HS-27A (cell line): Measurements from ENCODE around the gene AMER2.

ENCODE experiments used
- DNase-seq: peaks from one replicate; pipeline ENCODE4 v3.0.0-alpha.2; 2012; ENCODE audit warnings: low read depth, missing footprints

The AMER2 gene

GRCh38 chr13:25171517-25172302 is at the start of gene AMER2:
AMER2 (minus strand) TSS chr13:25172288; CDS start chr13:25171619, 669 bp downstream.
- DNase-seq: no peak

- DNase-seq: no peak
Observed at GRCh38 chr13:25218019-25218418, 45.9 kb upstream of the AMER2 start.

- DNase-seq: no peak
Observed at GRCh38 chr13:25217023-25217885, 45.2 kb upstream of the AMER2 start.

- DNase-seq: no peak
Observed at GRCh38 chr13:25215253-25215575, 43.1 kb upstream of the AMER2 start.

GRCh38 chr13:25214491-25215252 is 42.6 kb upstream of the AMER2 start:
- DNase-seq: no peak

- DNase-seq: no peak
Observed at GRCh38 chr13:25213715-25214114, 41.6 kb upstream of the AMER2 start.

GRCh38 chr13:25210842-25211569 is 38.9 kb upstream of the AMER2 start:
- no peak for DNase-seq

GRCh38 chr13:25207291-25207810 is 35.3 kb upstream of the AMER2 start:
- no peak for DNase-seq

GRCh38 chr13:25204863-25205262 is 32.8 kb upstream of the AMER2 start:
- no peak for DNase-seq

- DNase-seq: no peak
Observed at GRCh38 chr13:25203127-25203740, 31.1 kb upstream of the AMER2 start.

- DNase-seq: no peak
Observed at GRCh38 chr13:25200783-25201182, 28.7 kb upstream of the AMER2 start.

- no peak for DNase-seq
Observed at GRCh38 chr13:25198647-25199046, 26.6 kb upstream of the AMER2 start.

- DNase-seq: no peak
Observed at GRCh38 chr13:25196971-25197370, 24.9 kb upstream of the AMER2 start.

GRCh38 chr13:25192936-25193335 is 20.8 kb upstream of the AMER2 start:
- DNase-seq: no peak

- DNase-seq: no peak
Observed at GRCh38 chr13:25192489-25192888, 20.4 kb upstream of the AMER2 start.

GRCh38 chr13:25192052-25192451 is 20.0 kb upstream of the AMER2 start:
- no peak for DNase-seq

- no peak for DNase-seq
Observed at GRCh38 chr13:25190771-25191170, 18.7 kb upstream of the AMER2 start.

GRCh38 chr13:25190256-25190655 is 18.2 kb upstream of the AMER2 start:
- no peak for DNase-seq

GRCh38 chr13:25187596-25187995 is 15.5 kb upstream of the AMER2 start:
- DNase-seq: no peak

GRCh38 chr13:25186187-25186586 is 14.1 kb upstream of the AMER2 start:
- DNase-seq: no peak

GRCh38 chr13:25181597-25181996 is 9.5 kb upstream of the AMER2 start:
- DNase-seq: no peak
